Hepatocyte (in vitro differentiated cells): Measurements from ENCODE around the gene SLC17A2. TPM values are rescaled to one million over a fixed set of nuclear protein-coding genes. Genes with fewer than 3 reads are reported as not detected.

Experiments used
- DNase-seq: peaks from one replicate; pipeline ENCODE4 v3.0.0-alpha.2; 2016; ENCODE audit warnings: low spot score
- H2AFZ ChIP-seq: fragments of 200-600 bp; sonication (generic); 2 replicates; pipeline ENCODE4 v1.6.0; 2016; ENCODE audit warnings: antibody characterized with exemption, mild to moderate bottlenecking
- H3K27ac ChIP-seq: fragments of 200-600 bp; sonication (generic); 2 replicates; pipeline ENCODE4 v1.5.1; 2016; ENCODE audit warnings: mild to moderate bottlenecking
- H3K27me3 ChIP-seq: fragments of 200-600 bp; sonication (generic); 2 replicates; pipeline ENCODE4 v1.6.1; 2016
- H3K36me3 ChIP-seq: fragments of 200-600 bp; sonication (generic); replicated peaks from 2 replicates; pipeline ENCODE4 v1.5.1; 2016; ENCODE audit warnings: low read depth; ENCODE audit not compliant: insufficient read depth
- H3K4me1 ChIP-seq: fragments of 200-600 bp; sonication (generic); 2 replicates; pipeline ENCODE4 v1.5.1; 2016; ENCODE audit warnings: mild to moderate bottlenecking, moderate library complexity; ENCODE audit not compliant: insufficient read depth
- H3K4me2 ChIP-seq: fragments of 200-600 bp; sonication (generic); 2 replicates; pipeline ENCODE4 v1.6.0; 2016
- H3K4me3 ChIP-seq: fragments of 200-600 bp; sonication (generic); 2 replicates; pipeline ENCODE4 v1.5.1; 2016; ENCODE audit warnings: mild to moderate bottlenecking
- H3K79me2 ChIP-seq: fragments of 200-600 bp; sonication (generic); 2 replicates; pipeline ENCODE4 v1.6.0; 2017; ENCODE audit warnings: mild to moderate bottlenecking
- H3K9me2 ChIP-seq: fragments of 200-600 bp; sonication (generic); replicated peaks from 2 replicates; pipeline ENCODE4 v1.6.0; 2017; ENCODE audit warnings: mild to moderate bottlenecking; ENCODE audit not compliant: insufficient read depth
- H3K9me3 ChIP-seq: fragments of 200-600 bp; sonication (generic); 2 replicates; pipeline ENCODE4 v1.5.1; 2016; ENCODE audit warnings: low read depth, mild to moderate bottlenecking
- H4K20me1 ChIP-seq: fragments of 200-600 bp; sonication (generic); 2 replicates; pipeline ENCODE4 v1.6.0; 2016; ENCODE audit warnings: mild to moderate bottlenecking; ENCODE audit not compliant: insufficient read depth, poor library complexity, severe bottlenecking
- EZH2 ChIP-seq: fragments of 200-600 bp; sonication (generic); IDR thresholded peaks from 2 replicates; pipeline ENCODE4 v1.6.1; 2016; ENCODE audit warnings: antibody characterized with exemption, mild to moderate bottlenecking, borderline replicate concordance
- EZH2phosphoT487 ChIP-seq: fragments of 200-600 bp; sonication (generic); IDR thresholded peaks from one replicate; pipeline ENCODE4 v1.6.1; 2018; ENCODE audit warnings: antibody characterized with exemption, mild to moderate bottlenecking, low read depth, moderate library complexity; ENCODE audit not compliant: unreplicated experiment, severe bottlenecking
- WGBS: methylation state at CpG from one replicate; pipeline ENCODE4 v1.1.6; 2016; ENCODE audit warnings: low lambda C conversion rate; ENCODE audit errors: missing lambda C conversion rate; 5-methylcytosine and 5-hydroxymethylcytosine counted together
- polyA plus RNA-seq: library from polyadenylated mRNA; unstranded; fragments of >200 nt; fragmentation: Nextera tagmentation; extraction: Ambion mirVana; gene quantifications from 2 replicates; pipeline ENCODE4 v1.2.1, GENCODE V29; 2016
- total RNA-seq: library from RNA; depleted of rRNA; stranded (reverse); fragments of >200 nt; gene quantifications from 2 replicates; pipeline ENCODE4 v1.2.3, GENCODE V29; 2014
- TF ChIP-seq, protein P1 (sequence below): fragments of 200-600 bp; sonication (generic); IDR thresholded peaks from 2 replicates; pipeline ENCODE4 v1.5.1; 2016; ENCODE audit warnings: antibody characterized with exemption, mild to moderate bottlenecking; ENCODE audit not compliant: poor library complexity

The SLC17A2 gene
- total and polyA plus RNA-seq, 2 experiments from 2014 or later, result 2.8 to 6.4 TPM

DNA sequence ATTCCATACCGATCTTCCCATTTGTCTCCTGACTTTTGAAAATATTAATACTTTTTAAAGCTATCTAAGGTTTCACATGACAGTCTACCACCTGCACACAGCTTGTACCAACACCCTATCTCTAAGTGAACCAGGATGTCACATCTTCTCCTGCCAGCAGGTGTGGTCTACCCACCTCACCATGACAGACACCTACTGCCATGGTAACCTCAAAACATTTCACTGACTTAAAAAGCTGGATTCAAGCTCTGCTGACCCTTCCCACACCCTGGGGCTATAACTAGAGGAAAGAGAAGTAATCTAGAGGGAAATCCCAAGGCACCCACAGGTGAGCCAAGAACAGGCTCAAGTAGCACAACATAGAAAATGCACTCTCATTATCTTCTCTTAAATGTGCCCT, 57.7 kb downstream of the SLC17A2 start:
- no peaks in the 10 kb centered on the region for H3K9me2 ChIP-seq
- DNase-seq, result no peak
- H3K4me1 ChIP-seq, result no peaks in the 10 kb centered on the region
- H3K79me2 ChIP-seq, result no peaks in the 10 kb centered on the region
- no peak for TF ChIP-seq EZH2phosphoT487
- TF ChIP-seq EZH2, result no peak
- TF ChIP-seq, protein P1, sequence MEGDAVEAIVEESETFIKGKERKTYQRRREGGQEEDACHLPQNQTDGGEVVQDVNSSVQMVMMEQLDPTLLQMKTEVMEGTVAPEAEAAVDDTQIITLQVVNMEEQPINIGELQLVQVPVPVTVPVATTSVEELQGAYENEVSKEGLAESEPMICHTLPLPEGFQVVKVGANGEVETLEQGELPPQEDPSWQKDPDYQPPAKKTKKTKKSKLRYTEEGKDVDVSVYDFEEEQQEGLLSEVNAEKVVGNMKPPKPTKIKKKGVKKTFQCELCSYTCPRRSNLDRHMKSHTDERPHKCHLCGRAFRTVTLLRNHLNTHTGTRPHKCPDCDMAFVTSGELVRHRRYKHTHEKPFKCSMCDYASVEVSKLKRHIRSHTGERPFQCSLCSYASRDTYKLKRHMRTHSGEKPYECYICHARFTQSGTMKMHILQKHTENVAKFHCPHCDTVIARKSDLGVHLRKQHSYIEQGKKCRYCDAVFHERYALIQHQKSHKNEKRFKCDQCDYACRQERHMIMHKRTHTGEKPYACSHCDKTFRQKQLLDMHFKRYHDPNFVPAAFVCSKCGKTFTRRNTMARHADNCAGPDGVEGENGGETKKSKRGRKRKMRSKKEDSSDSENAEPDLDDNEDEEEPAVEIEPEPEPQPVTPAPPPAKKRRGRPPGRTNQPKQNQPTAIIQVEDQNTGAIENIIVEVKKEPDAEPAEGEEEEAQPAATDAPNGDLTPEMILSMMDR, result no peak
- H3K4me3 ChIP-seq, result no peak overlapping the region
- H3K27ac ChIP-seq, result no peak overlapping the region
- no peaks in the 10 kb centered on the region for H3K27me3 ChIP-seq
- H3K4me2 ChIP-seq, result no peak overlapping the region
- no peaks in the 10 kb centered on the region for H3K36me3 ChIP-seq
- no peaks in the 10 kb centered on the region for H4K20me1 ChIP-seq
- WGBS, result 100% methylated on average over 1 of the region's 1 CpG
- no peaks in the 10 kb centered on the region for H3K9me3 ChIP-seq
- H2AFZ ChIP-seq, result no peak overlapping the region

DNA sequence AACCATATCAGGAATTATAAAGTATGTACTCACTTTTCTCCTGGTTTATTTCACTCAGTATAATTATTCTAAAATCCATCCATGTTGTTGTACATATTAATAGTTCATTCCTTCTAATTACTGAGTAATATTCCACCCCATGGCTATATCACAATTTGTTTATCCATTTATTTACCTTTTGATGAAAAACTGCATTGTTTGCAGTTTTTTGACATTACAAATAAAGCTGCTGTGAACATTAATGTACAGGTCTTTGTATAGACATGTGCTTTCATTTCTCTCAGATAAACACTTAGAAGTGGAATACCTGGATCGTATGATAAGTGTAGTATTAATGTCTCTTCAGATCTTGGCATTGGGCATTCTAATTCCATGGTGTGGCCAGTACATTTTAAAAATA, 60.7 kb downstream of the SLC17A2 start:
- Histone ChIP-seq H3K9me2 (no peaks in the 10 kb centered on the region), H3K79me2 (no peaks in the 10 kb centered on the region), H3K9me3 (no peaks in the 10 kb centered on the region), H3K27ac (no peak overlapping the region), H2AFZ (no peak overlapping the region), H3K27me3 (no peaks in the 10 kb centered on the region), H3K4me2 (no peak overlapping the region), H3K36me3 (no peaks in the 10 kb centered on the region), H4K20me1 (no peaks in the 10 kb centered on the region), H3K4me3 (no peak overlapping the region), H3K4me1 (no peaks in the 10 kb centered on the region)
- no peak for DNase-seq
- WGBS, result 97% methylated on average over 1 of the region's 1 CpG
- TF ChIP-seq, protein P1, result no peak
- TF ChIP-seq EZH2, result no peak
- no peak for TF ChIP-seq EZH2phosphoT487

DNA sequence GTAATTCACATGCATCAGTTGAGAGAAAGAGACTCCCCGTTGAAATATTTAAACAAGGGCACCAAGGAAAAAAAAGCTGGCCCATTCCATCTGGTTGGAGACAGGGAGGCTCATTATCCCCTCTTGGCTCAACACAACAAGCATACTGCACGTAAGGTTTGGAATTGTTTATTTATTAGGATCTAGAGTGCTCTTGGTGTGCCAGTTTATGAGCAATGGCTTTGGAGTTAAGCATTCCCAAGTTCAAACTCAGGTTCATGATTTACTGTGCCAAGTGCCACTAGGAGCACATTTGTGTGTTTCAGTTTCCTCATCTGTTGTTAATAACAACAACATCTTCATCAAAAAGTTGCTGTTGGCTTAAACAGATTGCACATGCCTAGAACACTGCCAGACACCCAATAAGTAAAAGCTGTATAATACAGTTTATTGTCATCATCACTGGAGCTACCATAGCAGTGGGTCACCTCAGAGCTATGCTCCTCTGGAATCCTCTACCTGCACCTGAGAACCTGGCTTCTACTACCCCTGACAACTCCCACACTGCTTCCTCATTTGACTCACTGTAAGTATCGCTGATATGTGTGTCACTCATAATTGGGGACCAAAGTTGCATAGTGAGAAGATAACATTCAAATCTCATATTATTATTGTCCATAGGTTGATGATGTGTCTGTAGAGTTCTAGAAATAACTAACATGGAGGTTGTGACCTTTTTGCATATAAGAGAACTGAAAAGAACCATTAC, 61.9 kb downstream of the SLC17A2 start:
- H3K36me3 ChIP-seq, result no peaks in the 10 kb centered on the region
- no peaks in the 10 kb centered on the region for H3K4me1 ChIP-seq
- no peaks in the 10 kb centered on the region for H3K79me2 ChIP-seq
- no peaks in the 10 kb centered on the region for H3K9me3 ChIP-seq
- H2AFZ ChIP-seq, result no peak overlapping the region
- H3K4me2 ChIP-seq, result no peak overlapping the region
- no peak for DNase-seq
- H3K9me2 ChIP-seq, result no peaks in the 10 kb centered on the region
- WGBS, result 77% methylated on average over 3 of the region's 3 CpGs
- no peaks in the 10 kb centered on the region for H3K27me3 ChIP-seq
- H4K20me1 ChIP-seq, result no peaks in the 10 kb centered on the region
- no peak overlapping the region for H3K4me3 ChIP-seq
- no peak overlapping the region for H3K27ac ChIP-seq
- TF ChIP-seq EZH2 (no peak), EZH2phosphoT487 (no peak)
- TF ChIP-seq, protein P1, result no peak
